ENCODE data around the gene BDP1.
"Not testable (repeated sequence)": the region's sequence is repeated elsewhere in the genome, so short reads cannot be mapped to it uniquely, and the experiment has no call there.

The BDP1 gene

GRCh38 chr5:71455427-71456361 is at the start of gene BDP1:
Gene BDP1 (plus strand): TSS chr5:71455651. CDS start chr5:71455878, 227 bp downstream.
- Mint-ChIP-seq H3K9me3 (no peaks in the 10 kb centered on the region), H3K4me1 (ENCODE audit: low read depth) (peaks cover 16% of the 10 kb centered on the region), H3K4me3 (peak within 1 kb of the TSS; percentile 100), H3K36me3 (ENCODE audit: low read depth) (peaks cover 34% of the 10 kb centered on the region), H3K27me3 (peaks cover 14% of the 10 kb centered on the region), H3K27ac (peak within 1 kb of the TSS; percentile 97)
- intact Hi-C loops (cut with micrococcal nuclease), result no loop called here

GRCh38 chr5:71410088-71410487 is 45.4 kb upstream of the BDP1 start:
- H3K27ac Mint-ChIP-seq, result not testable (repeated sequence)

GRCh38 chr5:71415626-71416025 is 39.8 kb upstream of the BDP1 start:
- intact Hi-C loops (cut with micrococcal nuclease); H3K27me3 Mint-ChIP-seq; H3K36me3 Mint-ChIP-seq (ENCODE audit: low read depth); H3K4me1 Mint-ChIP-seq (ENCODE audit: low read depth); H3K4me3 Mint-ChIP-seq; H3K27ac Mint-ChIP-seq; H3K9me3 Mint-ChIP-seq: not testable (repeated sequence)

More at GRCh38 chr5:71410088-71410487, 45.4 kb upstream of the BDP1 start:
- H3K4me1 Mint-ChIP-seq (ENCODE audit: low read depth); intact Hi-C loops (cut with micrococcal nuclease); H3K27me3 Mint-ChIP-seq; H3K36me3 Mint-ChIP-seq (ENCODE audit: low read depth); H3K9me3 Mint-ChIP-seq; H3K4me3 Mint-ChIP-seq: not testable (repeated sequence)

GRCh38 chr5:71418026-71418425 is 37.4 kb upstream of the BDP1 start:
- H3K27ac Mint-ChIP-seq; intact Hi-C loops (cut with micrococcal nuclease); H3K27me3 Mint-ChIP-seq; H3K9me3 Mint-ChIP-seq; H3K36me3 Mint-ChIP-seq (ENCODE audit: low read depth); H3K4me1 Mint-ChIP-seq (ENCODE audit: low read depth); H3K4me3 Mint-ChIP-seq: not testable (repeated sequence)

GRCh38 chr5:71421278-71421677 is 34.2 kb upstream of the BDP1 start:
- intact Hi-C loops (cut with micrococcal nuclease); H3K27ac Mint-ChIP-seq; H3K4me1 Mint-ChIP-seq (ENCODE audit: low read depth); H3K27me3 Mint-ChIP-seq; H3K9me3 Mint-ChIP-seq; H3K36me3 Mint-ChIP-seq (ENCODE audit: low read depth); H3K4me3 Mint-ChIP-seq: not testable (repeated sequence)

- intact Hi-C loops (cut with micrococcal nuclease); H3K27ac Mint-ChIP-seq; H3K9me3 Mint-ChIP-seq: not testable (repeated sequence)
Observed at GRCh38 chr5:71423896-71424295, 31.6 kb upstream of the BDP1 start.

GRCh38 chr5:71426686-71427474 is 28.6 kb upstream of the BDP1 start:
- H3K27me3 Mint-ChIP-seq; H3K4me3 Mint-ChIP-seq; H3K36me3 Mint-ChIP-seq (ENCODE audit: low read depth); intact Hi-C loops (cut with micrococcal nuclease); H3K9me3 Mint-ChIP-seq; H3K27ac Mint-ChIP-seq; H3K4me1 Mint-ChIP-seq (ENCODE audit: low read depth): not testable (repeated sequence)

More at GRCh38 chr5:71423896-71424295, 31.6 kb upstream of the BDP1 start:
- not testable (repeated sequence) for H3K27me3 Mint-ChIP-seq; H3K4me1 Mint-ChIP-seq (ENCODE audit: low read depth); H3K4me3 Mint-ChIP-seq; H3K36me3 Mint-ChIP-seq (ENCODE audit: low read depth)

- H3K27me3 Mint-ChIP-seq; H3K4me1 Mint-ChIP-seq (ENCODE audit: low read depth); H3K9me3 Mint-ChIP-seq; H3K36me3 Mint-ChIP-seq (ENCODE audit: low read depth); H3K27ac Mint-ChIP-seq; H3K4me3 Mint-ChIP-seq; intact Hi-C loops (cut with micrococcal nuclease): not testable (repeated sequence)
Observed at GRCh38 chr5:71432410-71432809, 23.0 kb upstream of the BDP1 start.

GRCh38 chr5:71434825-71435224 is 20.6 kb upstream of the BDP1 start:
- H3K27me3 Mint-ChIP-seq, result not testable (repeated sequence)

GRCh38 chr5:71441564-71441963 is 13.9 kb upstream of the BDP1 start:
- H3K4me1 Mint-ChIP-seq (ENCODE audit: low read depth); H3K27ac Mint-ChIP-seq; intact Hi-C loops (cut with micrococcal nuclease); H3K36me3 Mint-ChIP-seq (ENCODE audit: low read depth); H3K4me3 Mint-ChIP-seq; H3K9me3 Mint-ChIP-seq: not testable (repeated sequence)
- peaks cover 13% of the 10 kb centered on the region for H3K27me3 Mint-ChIP-seq

More at GRCh38 chr5:71434825-71435224, 20.6 kb upstream of the BDP1 start:
- intact Hi-C loops (cut with micrococcal nuclease); H3K9me3 Mint-ChIP-seq; H3K4me3 Mint-ChIP-seq; H3K36me3 Mint-ChIP-seq (ENCODE audit: low read depth); H3K27ac Mint-ChIP-seq; H3K4me1 Mint-ChIP-seq (ENCODE audit: low read depth): not testable (repeated sequence)

GRCh38 chr5:71443891-71444290 is 11.6 kb upstream of the BDP1 start:
- H3K27ac Mint-ChIP-seq; H3K4me1 Mint-ChIP-seq (ENCODE audit: low read depth); H3K36me3 Mint-ChIP-seq (ENCODE audit: low read depth); H3K9me3 Mint-ChIP-seq; intact Hi-C loops (cut with micrococcal nuclease); H3K4me3 Mint-ChIP-seq: not testable (repeated sequence)
- peaks cover 24% of the 10 kb centered on the region for H3K27me3 Mint-ChIP-seq

- H3K9me3 Mint-ChIP-seq; H3K36me3 Mint-ChIP-seq (ENCODE audit: low read depth); H3K4me3 Mint-ChIP-seq; intact Hi-C loops (cut with micrococcal nuclease); H3K4me1 Mint-ChIP-seq (ENCODE audit: low read depth); H3K27ac Mint-ChIP-seq: not testable (repeated sequence)
- peaks cover 24% of the 10 kb centered on the region for H3K27me3 Mint-ChIP-seq
Observed at GRCh38 chr5:71445015-71445414, 10.4 kb upstream of the BDP1 start.

GRCh38 chr5:71445523-71446152 is 9.8 kb upstream of the BDP1 start:
- H3K27ac Mint-ChIP-seq; H3K36me3 Mint-ChIP-seq (ENCODE audit: low read depth); intact Hi-C loops (cut with micrococcal nuclease); H3K9me3 Mint-ChIP-seq; H3K4me1 Mint-ChIP-seq (ENCODE audit: low read depth); H3K4me3 Mint-ChIP-seq: not testable (repeated sequence)
- H3K27me3 Mint-ChIP-seq, result peaks cover 28% of the 10 kb centered on the region

- intact Hi-C loops (cut with micrococcal nuclease); H3K9me3 Mint-ChIP-seq; H3K36me3 Mint-ChIP-seq (ENCODE audit: low read depth); H3K27ac Mint-ChIP-seq; H3K4me1 Mint-ChIP-seq (ENCODE audit: low read depth); H3K4me3 Mint-ChIP-seq: not testable (repeated sequence)
- peaks cover 31% of the 10 kb centered on the region for H3K27me3 Mint-ChIP-seq
Observed at GRCh38 chr5:71446540-71447216, 8.8 kb upstream of the BDP1 start.
